Ishikawa (cell line): Measurements from ENCODE around the gene SIRT1.

Source experiments
- EP300 ChIP-seq: IDR thresholded peaks from 2 replicates; pipeline ENCODE4 v1.6.1; 2012; ENCODE audit warnings: borderline replicate concordance
- TCF12 ChIP-seq: IDR thresholded peaks from 2 replicates; pipeline ENCODE4 v1.6.1; 2012; ENCODE audit warnings: low read depth
- YY1 ChIP-seq: IDR thresholded peaks from 2 replicates; pipeline ENCODE4 v1.6.1; 2012; ENCODE audit warnings: low read depth
- TF ChIP-seq, protein P1 (sequence below): IDR thresholded peaks from 2 replicates; pipeline ENCODE4 v1.6.1; 2012; ENCODE audit warnings: low read depth, mild to moderate bottlenecking

DNA sequence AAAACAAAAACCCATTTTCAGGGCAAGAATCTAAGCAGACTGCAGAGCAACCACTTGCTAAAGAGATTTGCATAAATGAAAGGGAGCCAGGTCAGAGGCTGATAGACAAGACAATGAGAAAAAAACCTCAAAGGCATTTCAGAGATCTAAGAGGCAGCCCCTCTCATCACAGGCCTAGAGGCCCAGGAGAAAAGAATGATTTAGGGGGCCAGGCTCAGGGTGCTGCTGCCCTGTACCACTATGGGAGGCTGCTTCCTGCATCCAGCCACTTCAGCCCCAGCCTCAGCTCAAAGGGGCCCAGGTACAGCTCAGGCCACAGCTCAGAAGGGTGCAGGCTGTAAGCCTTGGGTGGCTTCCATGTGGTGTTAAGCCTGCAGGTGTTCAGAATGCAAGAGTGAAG, 42.7 kb upstream of the SIRT1 start:
- TF ChIP-seq, protein P1, sequence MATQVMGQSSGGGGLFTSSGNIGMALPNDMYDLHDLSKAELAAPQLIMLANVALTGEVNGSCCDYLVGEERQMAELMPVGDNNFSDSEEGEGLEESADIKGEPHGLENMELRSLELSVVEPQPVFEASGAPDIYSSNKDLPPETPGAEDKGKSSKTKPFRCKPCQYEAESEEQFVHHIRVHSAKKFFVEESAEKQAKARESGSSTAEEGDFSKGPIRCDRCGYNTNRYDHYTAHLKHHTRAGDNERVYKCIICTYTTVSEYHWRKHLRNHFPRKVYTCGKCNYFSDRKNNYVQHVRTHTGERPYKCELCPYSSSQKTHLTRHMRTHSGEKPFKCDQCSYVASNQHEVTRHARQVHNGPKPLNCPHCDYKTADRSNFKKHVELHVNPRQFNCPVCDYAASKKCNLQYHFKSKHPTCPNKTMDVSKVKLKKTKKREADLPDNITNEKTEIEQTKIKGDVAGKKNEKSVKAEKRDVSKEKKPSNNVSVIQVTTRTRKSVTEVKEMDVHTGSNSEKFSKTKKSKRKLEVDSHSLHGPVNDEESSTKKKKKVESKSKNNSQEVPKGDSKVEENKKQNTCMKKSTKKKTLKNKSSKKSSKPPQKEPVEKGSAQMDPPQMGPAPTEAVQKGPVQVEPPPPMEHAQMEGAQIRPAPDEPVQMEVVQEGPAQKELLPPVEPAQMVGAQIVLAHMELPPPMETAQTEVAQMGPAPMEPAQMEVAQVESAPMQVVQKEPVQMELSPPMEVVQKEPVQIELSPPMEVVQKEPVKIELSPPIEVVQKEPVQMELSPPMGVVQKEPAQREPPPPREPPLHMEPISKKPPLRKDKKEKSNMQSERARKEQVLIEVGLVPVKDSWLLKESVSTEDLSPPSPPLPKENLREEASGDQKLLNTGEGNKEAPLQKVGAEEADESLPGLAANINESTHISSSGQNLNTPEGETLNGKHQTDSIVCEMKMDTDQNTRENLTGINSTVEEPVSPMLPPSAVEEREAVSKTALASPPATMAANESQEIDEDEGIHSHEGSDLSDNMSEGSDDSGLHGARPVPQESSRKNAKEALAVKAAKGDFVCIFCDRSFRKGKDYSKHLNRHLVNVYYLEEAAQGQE = no peak
- TF ChIP-seq EP300 (no peak), TCF12 (no peak), YY1 (no peak)
